Stimulated activated CD4-positive, alpha-beta T cell treated with anti-CD3 and anti-CD28 coated beads, TNF-alpha, amount 100 ng/mL, for 4 hours (primary cell): ENCODE results near the gene XPO6.
"Not testable (repeated sequence)": the region's sequence is repeated elsewhere in the genome, so short reads cannot be mapped to it uniquely, and the experiment has no call there.

ENCODE experiments used
- DNase-seq, 3 experiments: peaks; one replicate each; pipeline ENCODE4 v3.0.0-alpha.2; 2020; ENCODE audit warnings: low read depth in 3 of 3

The XPO6 gene, protein sequence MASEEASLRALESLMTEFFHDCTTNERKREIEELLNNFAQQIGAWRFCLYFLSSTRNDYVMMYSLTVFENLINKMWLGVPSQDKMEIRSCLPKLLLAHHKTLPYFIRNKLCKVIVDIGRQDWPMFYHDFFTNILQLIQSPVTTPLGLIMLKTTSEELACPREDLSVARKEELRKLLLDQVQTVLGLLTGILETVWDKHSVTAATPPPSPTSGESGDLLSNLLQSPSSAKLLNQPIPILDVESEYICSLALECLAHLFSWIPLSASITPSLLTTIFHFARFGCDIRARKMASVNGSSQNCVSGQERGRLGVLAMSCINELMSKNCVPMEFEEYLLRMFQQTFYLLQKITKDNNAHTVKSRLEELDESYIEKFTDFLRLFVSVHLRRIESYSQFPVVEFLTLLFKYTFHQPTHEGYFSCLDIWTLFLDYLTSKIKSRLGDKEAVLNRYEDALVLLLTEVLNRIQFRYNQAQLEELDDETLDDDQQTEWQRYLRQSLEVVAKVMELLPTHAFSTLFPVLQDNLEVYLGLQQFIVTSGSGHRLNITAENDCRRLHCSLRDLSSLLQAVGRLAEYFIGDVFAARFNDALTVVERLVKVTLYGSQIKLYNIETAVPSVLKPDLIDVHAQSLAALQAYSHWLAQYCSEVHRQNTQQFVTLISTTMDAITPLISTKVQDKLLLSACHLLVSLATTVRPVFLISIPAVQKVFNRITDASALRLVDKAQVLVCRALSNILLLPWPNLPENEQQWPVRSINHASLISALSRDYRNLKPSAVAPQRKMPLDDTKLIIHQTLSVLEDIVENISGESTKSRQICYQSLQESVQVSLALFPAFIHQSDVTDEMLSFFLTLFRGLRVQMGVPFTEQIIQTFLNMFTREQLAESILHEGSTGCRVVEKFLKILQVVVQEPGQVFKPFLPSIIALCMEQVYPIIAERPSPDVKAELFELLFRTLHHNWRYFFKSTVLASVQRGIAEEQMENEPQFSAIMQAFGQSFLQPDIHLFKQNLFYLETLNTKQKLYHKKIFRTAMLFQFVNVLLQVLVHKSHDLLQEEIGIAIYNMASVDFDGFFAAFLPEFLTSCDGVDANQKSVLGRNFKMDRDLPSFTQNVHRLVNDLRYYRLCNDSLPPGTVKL

DNA sequence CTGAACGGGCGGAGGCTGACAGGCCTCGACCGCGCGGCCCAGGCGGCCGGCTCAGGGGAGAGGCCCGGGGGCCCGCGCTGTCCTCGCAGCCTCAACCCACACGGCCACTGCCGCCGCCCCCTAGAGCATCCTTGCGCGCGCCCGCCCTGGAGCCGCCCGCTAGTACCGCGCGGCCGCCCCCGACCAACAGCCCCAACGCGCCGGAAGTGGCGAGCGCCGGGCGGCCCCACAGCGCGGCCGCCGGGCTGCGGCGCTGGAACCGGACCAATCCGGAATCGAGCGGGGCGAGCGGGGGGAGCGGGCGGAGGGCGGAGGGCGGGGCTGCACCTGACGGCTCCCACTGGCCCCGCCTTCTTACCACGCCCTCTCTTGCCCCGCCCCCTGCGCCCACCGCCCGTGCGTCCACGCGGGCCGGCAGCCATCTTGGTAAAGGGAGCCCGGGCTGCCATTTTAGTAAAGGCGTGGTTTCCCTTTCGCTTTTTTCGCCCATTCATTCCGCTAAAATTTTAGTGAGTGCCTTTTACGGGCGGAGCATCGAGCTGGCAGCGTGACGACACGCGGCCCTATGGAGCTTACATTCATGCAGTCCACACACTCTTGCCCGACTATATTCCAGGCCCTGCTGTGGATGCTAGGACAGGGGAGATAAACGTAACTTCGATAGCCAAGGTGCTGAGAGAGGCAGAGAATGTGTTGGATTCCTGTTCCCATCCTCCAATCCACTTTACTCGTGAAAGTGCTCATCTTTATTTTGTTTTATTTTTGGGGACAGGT is at the start of gene XPO6:
XPO6 (minus strand) TSS at position 208 of the 774 bp plus-strand sequence. CDS start 597 bp downstream, outside the sequence.
- peak; percentile 99 for DNase-seq

DNA sequence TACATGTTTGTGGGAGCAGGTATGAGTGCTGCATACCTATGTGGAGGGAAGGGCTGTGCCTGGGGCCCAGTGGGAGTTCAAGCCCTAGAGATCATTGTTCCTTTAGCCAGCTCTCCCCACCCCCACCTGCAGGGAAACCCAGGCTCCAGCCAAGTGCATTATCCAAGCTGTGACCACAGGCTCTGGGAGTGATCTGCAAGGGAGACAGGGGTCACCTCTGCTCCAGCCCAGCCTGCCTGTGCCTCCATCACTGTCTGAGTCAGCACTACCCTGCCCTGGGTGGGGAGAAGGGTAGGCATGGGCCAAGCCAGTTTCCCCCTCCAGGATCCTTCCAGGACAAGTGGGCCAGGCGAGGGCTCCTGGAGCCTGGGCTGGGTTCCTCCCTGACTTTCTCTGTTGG is 48.4 kb upstream of the XPO6 start:
- no peak for DNase-seq

DNA sequence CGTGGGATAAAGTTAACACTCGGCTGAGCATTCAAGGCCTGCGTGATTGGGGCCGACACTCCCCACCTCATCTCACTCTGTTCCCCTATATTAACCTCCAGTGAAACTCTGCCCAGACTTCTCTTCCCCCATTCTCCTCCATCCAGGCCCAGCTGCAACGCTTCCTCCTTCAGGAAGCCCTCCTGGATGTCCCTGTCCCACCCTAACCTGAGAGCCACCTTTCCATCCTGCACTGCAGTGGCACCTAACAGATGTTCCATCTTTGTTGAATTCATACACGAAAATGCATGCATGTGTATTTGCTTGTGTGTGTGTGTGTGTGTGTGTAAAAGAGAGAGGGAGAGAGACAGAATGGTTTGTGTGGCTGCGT is 48.0 kb upstream of the XPO6 start:
- no peak for DNase-seq

DNA sequence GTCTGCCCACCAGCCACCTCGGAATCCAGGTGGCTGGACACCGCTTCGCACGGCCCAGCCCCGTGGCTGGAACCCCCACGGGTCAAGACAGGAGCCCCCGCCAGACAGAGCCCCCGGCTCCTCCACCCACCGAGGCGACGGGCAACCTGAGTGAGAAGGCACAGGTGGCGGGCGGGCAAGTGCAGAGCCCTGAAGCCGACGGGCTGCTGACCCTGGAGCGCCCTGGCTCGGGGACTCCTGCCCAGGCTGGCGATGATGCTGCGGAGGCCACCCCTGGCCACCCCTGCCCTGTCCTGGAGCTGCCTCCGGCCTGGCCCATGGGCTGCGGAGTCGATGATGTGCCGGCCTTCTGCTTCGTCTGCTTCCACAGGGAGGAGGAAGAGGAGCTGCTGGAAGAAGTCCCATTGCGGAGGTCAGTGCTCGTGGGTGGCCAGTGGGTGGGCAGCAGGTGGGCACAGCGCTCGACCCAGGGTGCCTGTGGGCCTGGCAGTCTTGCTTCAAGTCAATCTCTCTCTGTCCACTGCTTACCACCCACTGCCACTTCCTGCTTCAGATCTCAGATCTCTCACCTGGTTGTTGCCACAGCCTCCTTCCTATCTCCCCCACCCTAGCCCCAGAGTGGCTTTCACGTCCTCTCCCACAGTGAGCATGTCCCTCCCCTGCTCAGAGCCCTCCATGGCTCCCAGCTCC is 47.5 kb upstream of the XPO6 start:
- no peak for DNase-seq

DNA sequence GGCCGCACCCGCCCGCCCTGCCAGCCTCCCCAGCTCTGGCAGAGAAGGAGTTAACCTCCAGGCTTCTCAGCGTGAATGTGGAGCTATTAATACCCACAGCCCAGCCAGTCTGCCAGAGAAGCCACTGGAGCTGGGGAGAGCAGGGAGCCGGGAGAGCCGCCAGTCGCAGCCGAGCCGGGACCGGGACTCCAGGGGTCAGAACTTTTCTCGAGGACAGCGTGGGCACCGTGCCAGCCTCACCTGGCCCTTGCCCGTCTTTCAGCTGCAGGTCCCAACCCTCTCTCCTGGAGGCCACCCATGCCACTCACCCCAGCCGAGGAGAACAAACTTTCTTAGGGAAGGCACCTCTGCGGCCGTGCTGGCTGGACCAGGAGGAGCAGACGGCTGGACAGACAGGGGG is 46.8 kb upstream of the XPO6 start:
- DNase-seq, result no peak

DNA sequence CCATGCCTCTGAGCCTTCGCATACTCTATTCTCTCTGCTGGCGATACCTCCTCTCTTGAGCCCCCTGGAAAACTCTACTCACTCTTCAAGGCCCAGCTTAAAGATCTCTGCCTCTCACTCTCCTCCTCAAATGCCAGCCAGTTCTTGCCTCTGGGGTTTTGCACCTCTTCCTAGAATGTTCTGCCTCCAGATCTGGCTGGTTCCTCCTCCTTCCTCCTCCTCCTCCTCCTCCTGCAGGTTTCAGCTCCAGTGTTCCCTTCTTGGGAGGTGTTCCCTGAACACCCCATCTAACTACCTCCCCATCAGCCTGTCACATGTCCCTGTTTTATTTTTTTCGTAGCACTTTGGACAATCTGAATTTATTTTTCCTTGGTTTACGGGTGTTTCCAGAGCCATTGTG is 45.5 kb upstream of the XPO6 start:
- DNase-seq, result no peak

DNA sequence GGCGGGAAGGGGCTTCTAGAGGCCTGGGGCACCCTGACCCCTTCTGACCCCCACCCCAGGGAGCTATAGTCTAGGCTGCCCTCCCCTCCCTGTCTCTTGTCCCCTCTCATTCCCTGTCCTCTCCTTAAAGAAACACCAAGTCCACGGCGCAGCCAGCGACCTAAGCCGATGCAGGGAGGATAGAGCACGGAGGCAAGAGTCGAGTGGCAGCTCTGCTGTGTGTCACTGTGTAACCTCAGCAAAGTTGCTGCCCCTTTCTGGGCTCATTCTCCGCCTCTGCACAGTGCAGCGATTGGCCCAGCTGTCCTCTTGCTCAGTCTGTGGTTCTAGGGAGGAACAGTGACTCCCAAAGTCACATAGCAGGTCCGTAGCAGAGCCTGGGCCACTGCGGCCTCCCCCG is 44.1 kb upstream of the XPO6 start:
- DNase-seq, result no peak

DNA sequence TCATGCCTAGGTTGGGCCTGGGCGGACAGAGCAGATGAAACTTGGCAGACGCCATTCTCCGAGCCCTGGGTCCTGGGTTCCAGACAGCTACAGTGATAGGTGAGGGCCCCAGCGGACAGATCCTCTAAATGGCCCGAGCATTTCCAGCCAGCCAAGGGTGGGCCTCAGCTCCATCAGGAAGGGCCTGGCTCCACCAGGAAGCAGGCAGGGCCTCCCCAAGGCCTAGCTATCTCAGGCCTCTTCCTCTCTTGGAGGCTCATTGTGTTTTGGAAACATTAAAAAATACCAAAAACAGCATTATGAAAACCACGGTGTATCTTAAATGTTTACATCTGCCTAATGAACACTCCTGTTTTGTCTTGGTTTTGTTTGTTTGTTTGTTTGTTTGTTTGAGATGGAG is 42.4 kb upstream of the XPO6 start:
- DNase-seq, result no peak

DNA sequence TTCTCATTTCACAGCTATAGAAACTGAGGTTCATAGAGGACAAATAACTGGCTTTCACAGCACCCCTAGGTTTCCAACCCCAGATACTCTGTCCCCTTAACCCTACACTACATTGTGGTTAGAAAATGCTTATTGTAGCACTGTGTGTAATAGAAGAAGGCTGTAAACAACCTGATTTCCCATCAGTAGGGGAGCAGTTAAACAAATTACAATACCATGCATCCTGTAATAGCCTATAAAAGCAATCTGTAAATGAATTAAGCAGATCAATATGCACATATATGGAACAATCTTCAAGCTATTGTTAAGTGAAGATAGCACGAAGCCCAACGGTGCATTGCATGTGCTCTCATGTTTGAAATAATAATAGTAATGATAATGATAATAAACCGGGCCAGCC is 39.2 kb upstream of the XPO6 start:
- DNase-seq, result no peak

DNA sequence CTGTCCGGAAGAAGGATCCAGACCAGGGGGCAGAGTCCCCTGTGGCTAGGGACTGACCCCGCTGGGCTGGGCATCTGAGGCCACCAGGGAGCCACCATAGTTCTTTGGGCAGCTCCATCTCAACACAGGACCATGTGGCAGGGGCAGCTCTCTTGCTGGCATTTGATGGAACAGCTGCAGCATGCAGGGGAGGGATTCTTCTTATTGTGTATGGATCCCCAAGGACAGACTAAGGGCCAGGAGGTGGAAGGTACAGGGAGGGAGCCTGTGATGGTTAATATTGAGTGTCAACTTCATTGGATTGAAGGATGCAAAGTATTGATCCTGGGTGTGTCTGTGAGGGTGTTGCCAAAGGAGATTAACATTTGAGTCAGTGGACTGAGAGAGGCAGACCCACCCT is 37.7 kb upstream of the XPO6 start:
- not testable (repeated sequence) for DNase-seq

DNA sequence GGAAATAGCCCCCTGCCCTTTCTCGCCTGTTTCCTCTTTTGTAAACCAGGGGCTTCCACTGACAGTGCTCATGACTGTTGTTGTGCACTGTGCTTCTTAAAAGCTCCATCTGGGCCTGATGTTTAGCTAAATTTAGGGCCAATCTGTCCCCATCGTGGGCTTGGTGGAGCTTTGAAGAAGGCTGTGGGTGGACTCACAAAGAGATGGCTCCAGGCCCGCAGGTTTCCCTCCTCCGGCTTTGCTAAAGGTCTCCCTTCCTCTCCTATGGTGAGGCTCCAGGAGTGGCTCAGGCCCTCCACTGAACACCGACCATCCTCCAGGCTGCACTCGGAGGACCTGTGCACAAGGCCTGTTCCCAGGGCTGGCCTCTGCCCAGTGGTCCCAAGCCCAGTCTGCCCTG is 30.2 kb upstream of the XPO6 start:
- no peak for DNase-seq

DNA sequence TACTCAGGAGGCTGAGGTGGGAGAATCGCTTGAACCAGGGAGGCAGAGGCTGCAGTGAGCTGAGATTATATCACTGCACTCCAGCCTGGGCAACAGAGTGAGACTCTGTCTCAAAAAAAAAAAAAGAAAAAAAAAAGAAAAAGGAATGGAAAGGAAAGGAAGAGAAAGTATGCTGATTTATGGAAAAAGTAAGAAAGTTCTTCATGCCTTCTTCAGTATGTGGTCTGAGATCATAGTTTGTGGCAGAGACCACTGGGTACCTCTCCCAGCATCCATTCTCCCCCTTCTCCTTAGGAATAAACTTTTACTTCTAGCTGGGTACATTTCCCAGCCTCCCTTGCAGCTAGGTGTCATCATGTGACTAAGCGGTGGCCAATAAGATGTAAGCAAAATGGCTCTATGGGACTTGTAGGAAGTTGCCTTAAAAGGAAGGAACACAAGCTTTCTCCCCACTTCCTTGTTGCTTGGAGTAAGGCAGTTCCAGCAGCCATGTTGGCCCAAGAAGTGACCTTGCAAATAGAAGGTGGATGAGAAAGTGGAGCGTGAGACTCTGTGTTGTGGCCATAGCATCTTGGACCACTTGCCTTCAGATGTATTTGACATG is 26.1 kb upstream of the XPO6 start:
- DNase-seq, result no peak

DNA sequence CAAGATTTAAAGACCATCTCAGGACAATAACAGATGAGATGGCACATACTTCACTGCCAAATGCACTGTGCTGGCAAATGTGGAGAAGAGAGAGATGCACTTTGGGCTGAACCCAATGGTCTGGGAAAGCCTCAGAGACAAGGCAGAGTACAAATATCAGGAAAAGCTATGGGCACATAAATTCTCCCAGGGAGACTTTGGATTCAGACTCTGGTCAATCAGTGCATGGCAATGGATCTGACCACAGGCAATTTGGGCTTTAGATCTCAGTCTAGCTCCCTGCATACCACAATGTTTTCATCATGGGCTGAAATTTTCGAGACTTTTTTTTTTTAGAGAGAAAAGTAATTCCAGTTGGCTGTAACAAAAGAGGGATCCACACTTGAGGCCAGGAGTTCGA is 20.0 kb upstream of the XPO6 start:
- no peak for DNase-seq

DNA sequence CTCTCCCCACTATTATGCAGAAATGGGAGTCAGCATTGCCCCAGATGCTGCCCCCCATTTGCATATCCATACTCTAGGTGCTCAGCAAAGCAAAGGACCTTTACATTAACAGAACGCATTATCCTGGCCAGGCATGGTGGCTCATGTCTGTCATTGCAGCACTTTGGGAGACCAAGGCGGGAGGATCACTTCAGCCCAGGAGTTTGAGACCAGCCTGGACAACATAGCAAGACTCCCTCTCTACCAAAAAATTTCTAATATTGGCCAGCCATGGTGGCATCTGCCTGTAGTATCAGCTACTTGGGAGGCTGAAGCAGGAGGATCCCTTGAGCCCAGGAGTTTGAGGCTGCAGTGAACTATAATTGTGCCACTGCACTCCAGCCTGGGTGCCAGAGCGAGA is 12.1 kb upstream of the XPO6 start:
- not testable (repeated sequence) for DNase-seq

DNA sequence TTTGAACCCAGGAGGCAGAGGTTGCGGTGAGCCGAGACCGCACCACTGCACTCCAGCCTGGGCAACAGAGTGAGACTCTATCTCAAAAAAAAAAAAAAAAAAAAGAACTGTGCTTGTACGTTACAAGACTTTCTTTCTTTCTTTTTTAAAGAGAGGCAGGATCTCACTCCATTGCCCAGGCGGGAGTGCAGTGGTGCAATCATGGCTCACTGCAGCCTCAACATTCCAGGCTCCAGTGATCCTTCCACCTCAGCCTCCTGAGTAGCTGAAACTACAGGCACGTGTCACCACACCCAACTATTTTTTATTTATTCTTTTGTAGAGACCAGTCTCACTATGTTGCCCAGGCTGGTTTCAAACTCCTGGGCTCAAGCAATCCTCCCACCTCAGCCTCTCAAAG is 8.0 kb upstream of the XPO6 start:
- not testable (repeated sequence) for DNase-seq

DNA sequence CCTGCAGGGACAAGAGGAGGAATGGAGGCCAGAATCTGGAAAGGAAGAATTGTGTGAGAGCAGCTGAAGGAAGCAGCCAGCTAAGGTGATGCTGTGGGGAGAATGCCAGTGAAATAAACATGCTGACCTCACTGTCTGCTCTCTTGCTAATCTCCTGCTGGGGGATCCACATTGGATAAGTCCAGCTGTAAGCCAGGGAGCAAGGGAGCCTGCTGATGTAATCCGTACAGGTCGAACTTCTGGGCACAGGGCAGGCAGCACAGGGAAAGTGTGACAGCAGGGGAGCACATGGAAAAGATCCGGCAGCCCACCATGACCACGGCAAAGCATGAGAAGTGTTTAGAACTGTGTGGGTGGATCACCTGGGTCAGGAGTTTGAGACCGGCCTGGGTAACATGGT is 7.5 kb upstream of the XPO6 start:
- DNase-seq, result no peak

DNA sequence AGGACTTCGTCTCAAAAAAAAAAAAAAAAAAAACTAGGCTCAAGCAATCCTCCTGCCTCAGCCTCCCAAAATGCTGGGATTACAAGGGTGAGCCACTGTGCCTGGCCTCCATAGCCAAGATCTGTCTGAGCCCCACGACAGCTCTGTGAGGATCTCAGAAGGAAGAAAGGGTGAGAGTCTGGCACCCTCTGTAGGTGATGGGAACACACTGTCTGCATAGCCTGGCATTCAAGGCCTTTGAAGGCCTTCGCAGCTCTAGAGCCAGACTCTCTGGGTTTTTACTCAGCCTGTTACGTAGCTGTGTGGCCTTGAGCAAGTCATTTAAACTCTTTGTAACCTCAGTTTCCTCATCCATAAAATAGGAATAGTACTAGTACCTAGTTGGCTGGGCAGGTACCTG is 6.3 kb upstream of the XPO6 start:
- DNase-seq, result peak; percentile 17 to 53 (median 42)

DNA sequence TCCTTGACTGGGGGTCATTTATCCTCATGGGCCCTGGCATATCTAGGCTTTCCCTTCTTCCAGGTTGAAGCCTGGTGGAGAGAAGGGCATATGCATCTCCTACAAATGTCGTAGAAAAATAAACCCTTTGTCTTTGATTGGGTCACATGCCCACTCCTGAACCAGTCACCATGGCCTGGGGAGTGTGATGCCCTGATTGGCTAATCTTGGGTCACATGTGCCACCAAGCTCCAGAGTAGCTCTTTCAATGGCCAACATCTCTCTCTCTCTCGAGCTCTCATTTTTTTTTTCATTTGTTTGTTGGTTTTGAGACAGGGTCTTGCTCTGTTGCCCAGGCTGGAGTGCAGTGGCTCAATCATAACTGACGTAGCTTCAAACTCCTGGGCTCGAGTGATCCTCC is 5.6 kb upstream of the XPO6 start:
- DNase-seq, result no peak

DNA sequence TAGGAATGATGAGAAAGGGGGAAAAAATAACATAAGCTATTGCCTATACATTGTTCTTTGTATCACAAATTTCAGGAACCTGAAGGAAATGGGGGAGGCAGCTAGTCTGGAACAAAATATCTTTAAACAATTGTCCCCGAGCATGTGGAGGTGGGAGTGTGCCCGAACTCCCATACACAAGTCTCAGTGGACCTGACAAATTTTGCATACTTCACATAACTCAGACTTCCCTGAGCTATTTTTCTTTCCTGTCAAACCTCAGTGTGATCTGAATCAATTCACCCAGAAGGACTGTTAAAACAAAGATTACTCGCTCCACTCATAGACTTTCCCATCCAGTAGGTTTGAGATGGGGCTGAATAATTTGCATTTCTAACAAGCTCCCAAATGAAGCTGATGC is 1.6 kb upstream of the XPO6 start:
- DNase-seq, result no peak

DNA sequence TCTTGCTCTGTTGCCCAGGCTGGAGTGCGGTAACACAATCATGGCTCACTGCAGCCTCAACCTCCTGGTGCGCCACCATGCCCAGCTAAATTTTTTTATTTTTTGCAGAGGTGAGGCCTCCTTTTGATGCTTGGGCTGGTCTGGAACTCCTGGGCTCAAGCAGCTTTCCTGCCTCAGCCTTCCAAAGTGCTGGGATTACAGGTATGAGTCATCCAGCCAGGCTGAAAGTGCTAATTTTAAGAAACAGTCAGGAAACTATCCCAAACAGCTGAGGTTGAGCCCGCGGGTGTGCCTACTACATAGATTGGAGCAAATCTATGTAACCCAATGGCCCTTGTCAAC is 738 bp upstream of the XPO6 start:
- no peak for DNase-seq
